GM18505 (cell line): ENCODE data around the gene TNNC1.

ENCODE experiments used
- ATAC-seq: cut with Tn5 transposase; IDR thresholded peaks from one replicate; pipeline ENCODE4 v1.9.1; 2021; ENCODE audit not compliant: unreplicated experiment
- POLR2A ChIP-seq: IDR thresholded peaks from 4 replicates; pipeline ENCODE4 v1.6.1; 2011; ENCODE audit warnings: borderline replicate concordance; ENCODE audit not compliant: insufficient read depth, insufficient read length; ENCODE audit errors: extremely low read depth

Gene TNNC1

DNA sequence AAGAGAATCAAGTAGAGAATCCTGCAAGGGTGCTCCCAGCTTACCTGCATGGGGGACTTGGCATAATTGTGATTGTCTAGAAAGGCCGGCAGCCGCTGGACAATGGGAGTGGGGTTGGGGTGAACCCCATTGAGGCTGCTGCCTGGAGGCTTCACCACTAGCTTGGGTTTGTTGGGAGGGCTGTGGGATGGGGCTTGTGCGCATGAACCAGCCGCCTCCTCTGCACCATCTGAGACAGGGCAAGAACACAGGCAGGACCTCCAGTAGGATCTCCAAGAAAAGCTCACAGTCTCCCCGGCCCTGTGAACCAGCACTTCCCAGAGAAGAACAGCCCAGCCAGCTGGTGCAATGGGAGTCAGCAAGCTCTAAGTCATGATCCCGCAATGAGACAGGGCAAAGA lies 48.8 kb downstream of the TNNC1 start:
- TF ChIP-seq POLR2A = no peak
- ATAC-seq = no peak

GRCh38 chr3:52404391-52404790 lies 49.5 kb downstream of the TNNC1 start:
- no peak for ATAC-seq
- TF ChIP-seq POLR2A = no peak

DNA sequence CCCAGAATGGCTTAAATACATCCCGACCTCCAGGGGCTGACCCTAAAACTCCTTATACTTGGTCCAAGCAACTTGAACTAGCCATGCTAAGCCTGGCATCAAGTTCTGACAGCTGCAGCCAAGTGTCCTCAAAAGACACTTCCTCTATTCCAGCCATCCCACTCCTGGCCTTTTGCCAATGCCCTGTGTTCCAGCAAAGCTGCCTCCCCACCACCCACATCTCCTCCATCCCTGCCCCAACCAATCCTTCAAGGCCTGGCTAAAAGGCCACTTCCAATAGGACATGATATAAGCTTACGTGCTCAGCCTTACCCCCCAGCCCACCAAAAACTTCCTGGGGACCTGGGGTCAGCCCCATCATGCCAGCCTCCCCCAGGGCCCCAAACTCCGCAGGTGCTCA lies 49.9 kb downstream of the TNNC1 start:
- ATAC-seq = no peak
- TF ChIP-seq POLR2A = no peak

GRCh38 chr3:52403271-52403841 lies 50.5 kb downstream of the TNNC1 start:
- no peak for TF ChIP-seq POLR2A

DNA sequence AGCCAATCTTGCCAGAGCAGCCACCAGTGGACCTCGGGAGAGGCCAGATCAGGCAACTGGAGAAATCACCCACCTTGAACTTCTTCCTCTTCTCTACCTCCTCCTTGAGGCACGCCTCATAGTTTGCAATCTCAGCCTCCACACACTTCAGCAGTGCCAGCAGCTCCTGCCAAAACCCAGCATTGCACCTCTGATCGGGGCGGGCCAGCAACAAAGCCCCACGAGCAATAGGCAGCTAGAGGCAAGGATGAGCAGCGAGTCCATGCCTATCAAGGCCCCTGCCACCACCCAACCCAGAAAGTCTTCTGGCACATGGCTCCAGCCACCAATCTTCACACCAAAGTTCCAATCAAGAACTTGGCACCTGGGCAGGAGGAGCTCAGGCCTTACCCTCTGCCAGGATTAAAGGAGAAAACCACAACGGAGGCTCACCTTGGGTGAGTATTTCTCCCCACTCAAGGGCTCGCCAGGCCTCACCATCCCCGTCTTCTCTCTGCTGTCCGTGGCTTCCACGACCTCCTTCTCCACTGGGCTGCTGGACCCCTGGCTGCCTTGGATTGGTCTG lies 51.1 kb downstream of the TNNC1 start:
- ATAC-seq = no peak
- TF ChIP-seq POLR2A = no peak

More at GRCh38 chr3:52403271-52403841, 50.5 kb downstream of the TNNC1 start:
- ATAC-seq = no peak

- TF ChIP-seq POLR2A = no peak
- no peak for ATAC-seq
Measured at GRCh38 chr3:52402101-52402521, 51.7 kb downstream of the TNNC1 start.

GRCh38 chr3:52401551-52401950 lies 52.3 kb downstream of the TNNC1 start:
- TF ChIP-seq POLR2A = no peak
- no peak for ATAC-seq
